Right cardiac atrium (tissue), 5 donors: Measurements from ENCODE around the gene LSM7. TPM values are rescaled to one million over a fixed set of nuclear protein-coding genes. Genes with fewer than 3 reads are reported as not detected.
A peak's percentile ranks its signal among the peaks of the same experiment; 100 is the strongest.

ENCODE experiments used
- ATAC-seq, 2 donors: fragments of 200-7000 bp; cut with Tn5 transposase; one replicate each; pipeline versions ENCODE4 v1.8.0 to v1.9.1; 2020; ENCODE audit warnings: moderate library complexity in 2 of 2, mild to moderate bottlenecking in 1 of 2
- DNase-seq, 3 donors: peaks; one replicate each; pipeline ENCODE4 v3.0.0-alpha.2; 2020
- H3K27ac ChIP-seq: one replicate; pipeline ENCODE4 v1.5.1; 2013; ENCODE audit warnings: mild to moderate bottlenecking, low read length, control low read depth, moderate library complexity
- H3K27me3 ChIP-seq: one replicate; pipeline ENCODE4 v1.6.1; 2013; ENCODE audit not compliant: control insufficient read depth, insufficient read depth
- H3K4me1 ChIP-seq: one replicate; pipeline ENCODE4 v1.6.1; 2013; ENCODE audit warnings: low read length; ENCODE audit not compliant: control insufficient read depth, insufficient read depth
- H3K4me3 ChIP-seq: one replicate; pipeline ENCODE4 v1.5.1; 2013; ENCODE audit warnings: low read length, control low read depth
- H3K9me3 ChIP-seq: one replicate; pipeline ENCODE4 v1.6.1; 2013; ENCODE audit warnings: low read length; ENCODE audit not compliant: control insufficient read depth
- WGBS: extraction: QIAGEN DNeasy Blood & Tissue Kit; methylation state at CpG from one replicate; pipeline ENCODE4 v1.1.7; 2013; 5-methylcytosine and 5-hydroxymethylcytosine counted together
- intact Hi-C, 4 donors: fragments of 100-400 bp; cut with DNase I; formaldehyde crosslinking; loops; one replicate each; pipeline versions ENCODE4 v1.11.0 to v1.14.0; 2022 to 2023
- polyA plus RNA-seq: library from polyadenylated mRNA; stranded (reverse); fragments of 200-250 nt; gene quantifications from one replicate; pipeline ENCODE4 v1.2.3, GENCODE V29; 2013
- total RNA-seq, 4 donors: library from RNA; stranded (reverse); fragmentation: NEBNext Ultra II Directional; extraction: Animal tissue kit (Norgen Biotek cat#: 25700); gene quantifications; one replicate each; pipeline ENCODE4 v1.2.1, GENCODE V29; 2021
- donor health status: healthy with polysubstance abuse.
- donor health status: DM: no; HTN: yes; CAD: no.
- donor health status: DM: no; HTN: no; CAD: no.
- donor health status: DM: no; HTN: yes; CAD: no; lungs with severe emphysema.
- donor health status: DM: yes; HTN: yes; CAD: no.

Gene LSM7
- total and polyA plus RNA-seq, 5 donors, result 33.0 to 123 (median 45.9) TPM

GRCh38 chr19:2334986-2335846 lies 6.8 kb upstream of the LSM7 start:
- Histone ChIP-seq H3K27ac (no peak overlapping the region), H3K9me3 (no peaks in the 10 kb centered on the region), H3K4me1 (no peaks in the 10 kb centered on the region), H3K4me3 (no peak overlapping the region), H3K27me3 (no peaks in the 10 kb centered on the region)
- WGBS, result 94% methylated on average over 26 of the region's 26 CpGs
- ATAC-seq, result no peak
- peak in 2 of 3 donors; percentile 40 to 44 for DNase-seq
- intact Hi-C loops, result no loop called here

- H3K4me3 ChIP-seq, result no peak overlapping the region
- 95% methylated on average over 27 of the region's 27 CpGs for WGBS
- no peak overlapping the region for H3K27ac ChIP-seq
- no peaks in the 10 kb centered on the region for H3K9me3 ChIP-seq
- H3K27me3 ChIP-seq, result no peaks in the 10 kb centered on the region
- DNase-seq (peak in 2 of 3 donors; percentile 30 to 44), ATAC-seq (no peak)
- peaks cover 2% of the 10 kb centered on the region for H3K4me1 ChIP-seq
- intact Hi-C loops, result no loop called here
Measured at GRCh38 chr19:2334426-2334825, 6.0 kb upstream of the LSM7 start.

- intact Hi-C loops, result no loop called here
- 76% methylated on average over 11 of the region's 11 CpGs for WGBS
- no peak overlapping the region for H3K27ac ChIP-seq
- ATAC-seq (no peak), DNase-seq (peak in 2 of 3 donors; percentile 23 to 39)
- no peak overlapping the region for H3K4me3 ChIP-seq
- peaks cover 2% of the 10 kb centered on the region for H3K4me1 ChIP-seq
- no peaks in the 10 kb centered on the region for H3K27me3 ChIP-seq
- H3K9me3 ChIP-seq, result no peaks in the 10 kb centered on the region
Measured at GRCh38 chr19:2333807-2334211, 5.4 kb upstream of the LSM7 start.

GRCh38 chr19:2333027-2333806 lies 4.8 kb upstream of the LSM7 start:
- ATAC-seq (no peak), DNase-seq (peak in 2 of 3 donors; percentile 43 to 45)
- no peak overlapping the region for H3K27ac ChIP-seq
- no peak overlapping the region for H3K4me3 ChIP-seq
- intact Hi-C loops, result no loop called here
- WGBS, result 75% methylated on average over 27 of the region's 27 CpGs
- peaks cover 2% of the 10 kb centered on the region for H3K4me1 ChIP-seq
- H3K27me3 ChIP-seq, result no peaks in the 10 kb centered on the region
- no peaks in the 10 kb centered on the region for H3K9me3 ChIP-seq

- Histone ChIP-seq H3K4me1 (peaks cover 3% of the 10 kb centered on the region), H3K27me3 (no peaks in the 10 kb centered on the region), H3K4me3 (no peak overlapping the region), H3K27ac (no peak overlapping the region), H3K9me3 (no peaks in the 10 kb centered on the region)
- 57% methylated on average over 17 of the region's 17 CpGs for WGBS
- intact Hi-C loops, result no loop called here
- ATAC-seq (no peak), DNase-seq (peak in 2 of 3 donors; percentile 54 to 66)
Measured at GRCh38 chr19:2332341-2333026, 4.1 kb upstream of the LSM7 start.

- Histone ChIP-seq H3K27ac (no peak overlapping the region), H3K27me3 (no peaks in the 10 kb centered on the region), H3K9me3 (no peaks in the 10 kb centered on the region), H3K4me1 (peaks cover 5% of the 10 kb centered on the region), H3K4me3 (no peak overlapping the region)
- intact Hi-C loops, result no loop called here
- ATAC-seq, result no peak
- DNase-seq, result peak in 1 of 3 donors; percentile 40
- 75% methylated on average over 12 of the region's 12 CpGs for WGBS
Measured at GRCh38 chr19:2331601-2332246, 3.3 kb upstream of the LSM7 start.

GRCh38 chr19:2330632-2331284 lies 2.4 kb upstream of the LSM7 start:
- H3K27ac ChIP-seq, result no peak overlapping the region
- whole genome bisulfite sequencing, result 72% methylated on average over 20 of the region's 20 CpGs
- no peak overlapping the region for H3K4me3 ChIP-seq
- no peaks in the 10 kb centered on the region for H3K27me3 ChIP-seq
- intact Hi-C loops, result no loop called here
- no peaks in the 10 kb centered on the region for H3K9me3 ChIP-seq
- DNase-seq, result peak in 2 of 3 donors; percentile 45 to 51
- peaks cover 5% of the 10 kb centered on the region for H3K4me1 ChIP-seq
- no peak for ATAC-seq

GRCh38 chr19:2330255-2330631 lies 1.9 kb upstream of the LSM7 start:
- intact Hi-C loops, result no loop called here
- no peak for ATAC-seq
- H3K4me1 ChIP-seq, result peaks cover 5% of the 10 kb centered on the region
- WGBS, result 76% methylated on average over 10 of the region's 10 CpGs
- no peaks in the 10 kb centered on the region for H3K9me3 ChIP-seq
- no peak overlapping the region for H3K4me3 ChIP-seq
- no peaks in the 10 kb centered on the region for H3K27me3 ChIP-seq
- H3K27ac ChIP-seq, result no peak overlapping the region
- DNase-seq, result peak in 2 of 3 donors; percentile 49 to 62

GRCh38 chr19:2329501-2329916 lies 1.1 kb upstream of the LSM7 start:
- intact Hi-C loops, result loop anchor here in 1 of 4 donors (5.0 kb wide), 1 partner anchor 92 kb away; the partner anchor contains the start of genes PLEKHJ1 and SF3A2
- no peaks in the 10 kb centered on the region for H3K27me3 ChIP-seq
- WGBS, result 50% methylated on average over 13 of the region's 13 CpGs

GRCh38 chr19:2329149-2329478 lies 728 bp upstream of the LSM7 start:
- Histone ChIP-seq H3K27ac (no peak overlapping the region), H3K9me3 (no peaks in the 10 kb centered on the region), H3K27me3 (no peaks in the 10 kb centered on the region), H3K4me1 (peaks cover 5% of the 10 kb centered on the region), H3K4me3 (peak overlapping the region; percentile 88)
- ATAC-seq (peak in 1 of 2 donors; percentile 4), DNase-seq (peak in 1 of 3 donors; percentile 60)
- intact Hi-C loops, result loop anchor here in 1 of 4 donors (5.0 kb wide), 1 partner anchor 92 kb away; the partner anchor contains the start of genes PLEKHJ1 and SF3A2
- 3% methylated on average over 16 of the region's 16 CpGs for WGBS

More at GRCh38 chr19:2329501-2329916, 1.1 kb upstream of the LSM7 start:
- H3K27ac ChIP-seq, result no peak overlapping the region
- ATAC-seq (no peak), DNase-seq (peak in 2 of 3 donors; percentile 16 to 42)
- no peaks in the 10 kb centered on the region for H3K9me3 ChIP-seq
- peaks cover 5% of the 10 kb centered on the region for H3K4me1 ChIP-seq
- H3K4me3 ChIP-seq, result peak overlapping the region; percentile 88
